Renal cortex interstitium (tissue), 15 donors: ENCODE measurements around the gene CCDC61. TPM values are rescaled to one million over a fixed set of nuclear protein-coding genes. Genes with fewer than 3 reads are reported as not detected.

Source experiments
- DNase-seq, 11 donors: peaks; one replicate each; pipeline ENCODE4 v3.0.0-alpha.2; 2013; ENCODE audit warnings: low read depth in 9 of 11, low spot score in 4 of 11; ENCODE audit errors: extremely low read depth in 1 of 11
- long read RNA-seq, 16 experiments: transcript quantifications; one replicate each; lab custom pipeline, GENCODE V29; 2026
- polyA plus RNA-seq, 3 donors: library from polyadenylated mRNA; unstranded; fragments of 120-200 nt; gene quantifications; one replicate each; pipeline ENCODE4 v1.2.1, GENCODE V29; 2013; ENCODE audit not compliant: insufficient read length in 3 of 3

Gene CCDC61, protein sequence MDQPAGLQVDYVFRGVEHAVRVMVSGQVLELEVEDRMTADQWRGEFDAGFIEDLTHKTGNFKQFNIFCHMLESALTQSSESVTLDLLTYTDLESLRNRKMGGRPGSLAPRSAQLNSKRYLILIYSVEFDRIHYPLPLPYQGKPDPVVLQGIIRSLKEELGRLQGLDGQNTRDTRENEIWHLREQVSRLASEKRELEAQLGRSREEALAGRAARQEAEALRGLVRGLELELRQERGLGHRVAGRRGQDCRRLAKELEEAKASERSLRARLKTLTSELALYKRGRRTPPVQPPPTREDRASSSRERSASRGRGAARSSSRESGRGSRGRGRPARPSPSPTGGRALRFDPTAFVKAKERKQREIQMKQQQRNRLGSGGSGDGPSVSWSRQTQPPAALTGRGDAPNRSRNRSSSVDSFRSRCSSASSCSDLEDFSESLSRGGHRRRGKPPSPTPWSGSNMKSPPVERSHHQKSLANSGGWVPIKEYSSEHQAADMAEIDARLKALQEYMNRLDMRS
- 10 to 100 TPM in 2 of 3 donors, 1 to 10 TPM in 1; 9.5 to 16.0 (median 13.8) TPM for polyA plus RNA-seq
- long read RNA-seq, donor 1, partial matches to known transcripts, result 0 of 1 reads
- long read RNA-seq, donor 1, other reads (novel, unspliced or antisense), result 0 of 1 reads
- long read RNA-seq, donor 2, partial matches to known transcripts, result 0 of 2 reads
- long read RNA-seq, donor 2, other reads (novel, unspliced or antisense), result 0 of 2 reads
- long read RNA-seq, donor 3, partial matches to known transcripts, result 0 of 5 reads
- long read RNA-seq, donor 3, other reads (novel, unspliced or antisense), result 0 of 5 reads
- long read RNA-seq, donor 4, partial matches to known transcripts, result 0 of 2 reads
- long read RNA-seq, donor 4, other reads (novel, unspliced or antisense), result 0 of 2 reads
- long read RNA-seq, donor 5, partial matches to known transcripts, result 0 of 5 reads
- long read RNA-seq, donor 5, other reads (novel, unspliced or antisense), result 0 of 5 reads
- long read RNA-seq, donor 6, partial matches to known transcripts, result 0 of 4 reads
- long read RNA-seq, donor 6, other reads (novel, unspliced or antisense), result 0 of 4 reads
- long read RNA-seq, donor 7, partial matches to known transcripts, result 0 of 1 reads
- long read RNA-seq, donor 7, other reads (novel, unspliced or antisense), result 0 of 1 reads
- long read RNA-seq, donor 8, partial matches to known transcripts, result 0 of 3 reads
- long read RNA-seq, donor 8, other reads (novel, unspliced or antisense), result 0 of 3 reads
- long read RNA-seq, donor 9, partial matches to known transcripts, result 0 of 4 reads
- long read RNA-seq, donor 9, other reads (novel, unspliced or antisense), result 0 of 4 reads
- long read RNA-seq, donor 10, result 0 reads
- long read RNA-seq, donor 11, partial matches to known transcripts, result 0 of 4 reads
- long read RNA-seq, donor 11, other reads (novel, unspliced or antisense), result 0 of 4 reads
- long read RNA-seq, donor 12, partial matches to known transcripts, result 0 of 2 reads
- long read RNA-seq, donor 12, other reads (novel, unspliced or antisense), result 0 of 2 reads
- long read RNA-seq, donor 13, partial matches to known transcripts, result 5 of 9 reads
- long read RNA-seq, donor 13, other reads (novel, unspliced or antisense), result 0 of 9 reads
- long read RNA-seq, donor 14, partial matches to known transcripts, result 0 of 4 reads
- long read RNA-seq, donor 14, other reads (novel, unspliced or antisense), result 0 of 4 reads
- long read RNA-seq, donor 15, partial matches to known transcripts, result 0 of 3 reads
- long read RNA-seq, donor 15, other reads (novel, unspliced or antisense), result 0 of 3 reads
- long read RNA-seq, donor 16, transcript CCDC61-204 (14 exons, 1,817 nt), result major isoform, 6 of 6 reads
- long read RNA-seq, donor 16, partial matches to known transcripts, result 0 of 6 reads
- long read RNA-seq, donor 16, other reads (novel, unspliced or antisense), result 0 of 6 reads

DNA sequence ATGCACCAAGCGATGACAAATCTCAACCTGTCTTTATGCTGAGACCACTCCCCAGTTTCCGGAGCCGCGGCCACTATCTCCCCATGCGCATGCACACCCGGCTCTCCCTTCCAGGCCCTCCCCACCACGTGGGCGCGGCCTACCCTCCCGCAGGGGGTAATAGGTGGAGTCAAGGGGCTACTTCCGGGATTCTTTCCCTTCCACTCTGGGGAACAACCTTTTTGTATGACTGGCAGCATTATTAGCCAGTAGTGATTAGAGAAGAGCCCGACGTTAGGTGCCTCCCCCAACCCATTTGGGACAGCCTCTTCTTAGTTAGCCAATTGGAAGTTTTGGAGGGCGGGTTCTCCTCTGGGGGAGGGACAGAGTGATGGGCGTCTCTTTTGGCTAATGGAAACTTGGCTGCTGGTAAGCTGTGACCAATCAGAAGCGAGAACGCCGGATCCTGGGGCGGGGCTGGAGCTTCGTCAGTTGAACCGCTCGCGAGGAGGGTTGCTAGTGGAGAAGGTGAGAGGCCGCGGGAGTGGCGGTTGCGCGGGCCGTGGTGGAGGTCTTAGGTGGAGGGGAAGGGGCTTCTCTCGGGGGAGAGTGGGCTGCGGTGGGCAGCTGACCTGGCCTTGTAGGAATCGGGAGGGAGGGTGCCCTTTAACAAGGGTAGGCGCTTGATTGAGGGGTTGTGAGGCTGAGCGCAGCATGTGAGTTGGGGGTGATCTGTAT, at the start of gene CCDC61:
Gene CCDC61 (plus strand): TSS at position 470 of the 717 bp plus-strand sequence. CDS start 7,552 bp downstream, outside the sequence.
- peak; percentile 98 to 100 (median 99) for DNase-seq

DNA sequence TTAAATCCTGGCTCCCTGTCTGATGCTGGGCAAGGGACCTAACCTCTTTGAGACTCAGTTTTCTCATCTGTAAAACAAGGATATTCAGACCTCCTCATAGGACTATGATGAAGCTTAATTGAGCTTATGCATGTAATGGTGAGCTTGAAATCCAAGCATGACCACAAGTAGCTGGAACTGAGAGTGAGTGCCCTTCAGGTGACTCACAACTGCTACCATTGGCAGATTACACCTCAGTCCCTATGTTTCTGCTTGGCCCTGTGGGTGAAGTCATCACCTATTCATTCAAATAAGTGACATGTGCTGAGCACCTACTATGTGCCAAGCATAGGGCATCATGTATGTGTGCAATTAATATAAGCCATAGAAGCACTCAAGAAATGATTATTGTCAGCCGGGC, 47.3 kb upstream of the CCDC61 start:
- DNase-seq, result no peak

DNA sequence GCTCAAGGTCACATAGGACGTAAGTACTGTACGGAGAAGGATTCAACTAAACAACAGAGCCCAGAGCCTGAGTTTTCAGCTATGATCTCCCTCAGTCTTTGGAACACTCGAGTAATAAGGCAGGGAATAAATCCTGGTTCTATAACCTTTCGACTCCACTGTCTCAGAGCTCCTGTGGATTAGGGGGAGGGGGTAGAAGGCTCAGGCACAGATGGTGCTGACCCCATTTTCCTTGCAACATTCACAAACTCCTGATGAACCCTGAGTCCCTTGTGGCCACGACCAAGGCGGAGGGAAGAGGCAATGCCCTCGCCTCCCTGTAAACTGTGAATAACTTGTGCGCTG, 43.0 kb upstream of the CCDC61 start:
- no peak for DNase-seq

DNA sequence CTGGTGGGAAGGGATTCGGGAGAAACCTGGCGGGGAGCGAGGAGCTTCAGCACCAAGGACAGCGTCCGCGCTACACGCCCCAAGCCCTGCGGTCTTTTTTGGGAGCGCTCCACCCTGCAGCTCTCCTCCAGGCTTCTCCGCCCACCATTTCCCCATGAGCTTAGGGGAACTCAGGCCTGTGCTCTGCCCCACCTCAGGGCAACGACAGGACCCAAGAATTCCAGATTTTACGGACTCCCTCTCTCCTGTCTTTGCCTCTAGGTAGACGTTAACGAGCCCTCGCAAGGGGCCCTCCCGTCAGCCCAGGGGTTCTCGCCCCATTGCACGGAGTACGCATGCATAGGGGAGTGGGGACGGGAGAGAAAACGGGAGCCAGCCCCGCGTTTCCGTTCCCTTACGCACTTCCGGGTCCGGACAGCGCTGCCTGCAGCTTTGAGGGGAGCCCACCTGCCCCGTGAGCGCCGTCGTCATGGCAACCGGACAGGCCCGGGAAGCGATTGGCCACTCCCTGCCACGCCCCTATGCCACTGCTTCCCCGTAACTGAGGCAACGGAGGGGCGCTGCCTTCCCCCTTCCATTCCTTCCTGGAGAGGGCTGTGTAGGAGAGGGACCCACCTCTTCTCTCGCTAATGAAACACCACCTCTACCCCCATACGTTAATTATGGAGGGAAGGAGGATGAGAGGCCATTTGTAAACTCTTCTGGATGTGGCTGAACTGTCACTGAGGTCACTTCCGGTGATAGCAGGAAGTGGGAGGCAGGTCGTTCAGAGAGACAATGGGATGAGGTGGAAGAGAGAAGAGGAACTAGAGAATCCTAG, 42.4 kb upstream of the CCDC61 start:
- DNase-seq, result peak; percentile 44 to 70 (median 62)

DNA sequence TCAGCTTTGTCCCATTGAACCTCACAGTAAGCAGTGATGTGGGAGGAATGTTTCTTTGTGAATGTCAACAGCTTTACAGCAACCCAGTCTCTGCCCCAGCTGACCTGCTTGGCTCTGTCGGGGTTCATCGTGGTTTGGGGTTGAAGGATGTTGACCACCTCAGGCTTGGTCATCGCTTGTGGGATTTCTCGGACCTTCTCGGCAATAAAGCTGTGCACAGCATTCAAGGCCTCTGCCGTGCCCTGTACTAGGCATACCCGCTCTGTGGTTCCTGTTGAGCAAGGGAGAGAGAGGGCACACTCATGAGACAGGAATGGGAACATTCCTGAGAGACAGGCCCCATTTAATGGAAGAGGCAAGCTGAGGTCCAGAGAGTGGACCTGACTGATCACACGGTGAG, 41.6 kb upstream of the CCDC61 start:
- DNase-seq, result no peak

DNA sequence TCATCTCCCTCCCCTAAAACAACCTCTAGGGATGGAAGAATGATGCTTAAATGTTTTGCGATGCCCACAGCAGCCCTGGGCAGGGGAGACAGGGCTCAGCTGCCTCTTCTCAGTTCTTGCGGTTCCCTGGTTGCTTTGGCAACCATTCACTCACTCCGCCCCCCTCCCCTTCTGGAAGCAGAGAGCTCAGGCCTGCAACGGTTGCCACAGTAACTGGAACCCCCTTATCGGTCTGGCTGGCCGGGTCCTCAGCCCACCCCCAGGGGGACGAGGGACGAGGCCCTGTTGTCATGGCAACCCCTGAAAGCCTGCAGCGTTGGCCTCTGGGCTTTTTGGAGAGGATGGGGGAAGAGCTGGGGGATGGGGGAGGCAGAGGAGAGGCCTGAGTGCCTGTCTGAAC, 41.1 kb upstream of the CCDC61 start:
- no peak for DNase-seq

DNA sequence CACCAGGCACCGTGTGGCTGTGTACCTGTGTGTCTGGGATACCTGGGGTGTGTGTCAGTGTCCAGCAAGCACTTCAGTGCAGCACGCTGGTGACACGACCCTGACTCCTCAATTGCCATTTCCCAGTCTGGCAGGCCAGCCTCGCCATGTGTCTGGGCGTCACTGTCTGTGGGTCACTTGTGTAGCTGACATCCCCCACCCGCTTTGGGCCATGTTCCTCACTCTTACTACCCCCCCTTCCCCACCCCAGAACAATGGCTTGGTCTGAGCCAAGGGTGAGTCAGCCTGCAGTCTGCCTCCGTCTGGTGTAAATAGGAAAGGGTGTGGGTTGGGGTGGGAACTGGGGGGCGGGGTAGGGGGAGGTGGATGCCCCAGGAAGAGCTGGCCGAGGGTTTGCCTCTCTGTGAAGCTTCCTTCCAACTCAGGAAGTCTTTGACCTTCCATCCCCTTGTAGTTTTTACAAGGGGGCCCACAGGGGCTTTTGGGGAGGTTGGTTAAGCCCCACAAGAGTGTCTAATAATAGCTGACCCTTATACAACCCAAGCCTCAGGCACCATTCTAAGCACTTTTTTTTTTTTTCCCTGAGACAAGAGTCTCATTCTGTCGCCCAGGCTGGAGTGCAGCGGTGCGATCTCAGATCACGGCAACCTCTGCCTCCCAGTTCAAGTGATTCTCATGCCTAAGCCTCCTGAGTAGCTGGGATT, 39.2 kb upstream of the CCDC61 start:
- DNase-seq, result peak in 2 of 11 donors; percentile 20 to 41

DNA sequence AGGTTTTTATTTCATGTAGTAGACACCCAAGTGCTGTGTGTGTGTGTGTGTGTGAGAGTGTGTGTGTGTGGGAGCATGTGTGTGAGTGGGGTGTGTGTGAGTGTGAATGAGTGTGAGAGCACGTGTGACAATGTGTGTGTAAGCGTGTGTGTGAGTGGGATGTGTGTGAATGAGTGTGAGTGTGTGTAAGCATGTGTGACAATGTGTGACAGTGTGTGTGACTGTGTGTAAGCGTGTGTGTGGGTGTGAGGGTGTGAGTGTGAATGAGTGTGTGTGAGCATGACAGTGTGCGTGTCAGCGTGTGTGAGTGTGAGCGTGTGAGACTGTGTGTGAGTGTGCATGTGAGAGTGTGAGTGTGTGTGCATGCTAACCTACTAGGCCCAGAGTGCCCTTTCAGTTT, 36.9 kb upstream of the CCDC61 start:
- no peak for DNase-seq

DNA sequence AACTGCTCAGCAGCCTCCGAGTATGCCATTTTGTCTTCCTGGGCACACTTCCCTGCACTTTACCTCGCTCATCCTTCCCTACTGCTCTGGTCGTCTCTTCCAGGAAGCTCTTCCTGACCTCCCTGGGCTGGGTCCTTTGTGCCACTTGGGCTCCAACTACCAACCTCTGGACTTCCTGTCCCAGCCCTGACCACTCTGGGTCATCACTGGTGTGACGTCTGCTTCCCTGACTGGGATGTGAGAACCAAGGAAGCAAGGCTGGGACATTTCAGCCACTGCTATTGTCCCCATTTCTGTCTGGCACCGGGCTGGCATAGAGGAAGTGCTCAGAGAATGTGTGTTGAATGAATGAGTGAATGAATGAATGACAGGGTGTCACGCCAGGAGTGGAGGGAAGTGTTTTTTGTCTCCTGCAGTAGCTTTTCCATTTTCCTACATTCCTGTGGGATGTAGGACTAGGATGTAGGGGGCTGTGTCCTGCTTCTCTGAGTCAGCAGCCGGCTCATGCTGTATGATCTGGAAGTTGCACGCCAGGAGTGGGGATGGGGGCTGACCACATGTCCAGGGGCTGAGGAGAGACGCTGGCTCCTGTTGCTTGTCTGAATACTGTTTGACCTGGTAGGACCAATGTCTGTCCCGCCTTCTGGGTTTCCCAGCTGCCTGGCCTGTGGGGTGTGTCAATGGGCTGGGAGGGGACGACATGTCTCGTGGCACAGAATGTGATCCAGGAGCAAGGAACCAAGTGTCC, 36.3 kb upstream of the CCDC61 start:
- no peak for DNase-seq

DNA sequence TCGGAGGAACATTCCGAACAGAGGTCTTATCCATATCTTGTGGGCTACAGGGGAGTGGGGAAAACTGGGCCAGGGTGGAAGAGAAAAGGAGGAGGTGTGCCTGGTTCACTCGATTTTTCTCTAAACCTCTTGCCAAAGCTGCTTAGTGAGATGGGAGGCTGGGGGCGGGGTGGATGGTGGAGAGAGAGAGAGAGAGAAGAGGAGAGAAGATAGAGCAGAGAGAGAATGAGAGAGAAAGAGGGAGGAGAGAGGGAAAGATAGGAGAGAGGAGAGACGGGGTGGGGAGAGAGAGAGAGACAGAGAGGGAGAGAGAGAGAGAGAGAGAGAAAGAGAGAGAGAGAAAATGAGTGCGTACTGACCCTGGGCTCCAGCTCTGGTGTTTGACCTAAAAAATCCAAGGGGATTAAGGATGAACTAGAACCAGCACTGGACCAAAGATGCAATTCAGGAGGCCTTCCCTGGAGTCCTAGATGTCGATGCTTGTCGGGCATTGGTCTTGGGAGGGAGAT, 35.7 kb upstream of the CCDC61 start:
- no peak for DNase-seq

DNA sequence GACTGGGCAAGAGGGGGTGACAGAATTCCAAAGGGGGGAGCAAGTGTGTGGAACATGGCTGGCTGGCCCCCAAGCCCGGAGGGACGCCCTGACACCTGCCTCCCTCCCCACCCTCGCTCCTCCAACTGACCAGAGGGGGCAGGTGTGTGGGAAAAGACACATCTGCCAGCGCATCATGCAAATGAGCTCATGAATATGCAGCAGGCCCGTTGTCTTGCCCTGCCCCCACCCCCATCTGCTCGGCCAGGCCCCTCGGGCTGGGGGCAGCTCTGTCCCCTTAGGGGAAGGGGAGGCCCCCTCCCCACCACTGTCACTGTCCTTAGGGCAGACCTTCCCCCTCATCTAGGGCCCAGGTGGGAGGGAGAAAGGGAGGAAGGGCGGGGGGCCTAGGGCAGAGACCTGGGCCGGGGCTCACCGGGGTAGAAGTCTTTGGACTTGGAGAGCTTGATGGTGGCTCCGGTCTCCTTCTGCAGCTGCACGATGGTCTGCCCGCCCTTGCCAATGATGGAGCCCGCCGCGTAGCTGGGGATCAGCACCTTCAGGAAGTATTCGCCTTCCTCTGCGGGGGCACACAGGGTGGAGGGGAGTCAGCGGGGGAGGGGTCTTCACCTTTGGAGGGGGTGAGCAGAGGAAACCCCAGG, 34.6 kb upstream of the CCDC61 start:
- no peak for DNase-seq

DNA sequence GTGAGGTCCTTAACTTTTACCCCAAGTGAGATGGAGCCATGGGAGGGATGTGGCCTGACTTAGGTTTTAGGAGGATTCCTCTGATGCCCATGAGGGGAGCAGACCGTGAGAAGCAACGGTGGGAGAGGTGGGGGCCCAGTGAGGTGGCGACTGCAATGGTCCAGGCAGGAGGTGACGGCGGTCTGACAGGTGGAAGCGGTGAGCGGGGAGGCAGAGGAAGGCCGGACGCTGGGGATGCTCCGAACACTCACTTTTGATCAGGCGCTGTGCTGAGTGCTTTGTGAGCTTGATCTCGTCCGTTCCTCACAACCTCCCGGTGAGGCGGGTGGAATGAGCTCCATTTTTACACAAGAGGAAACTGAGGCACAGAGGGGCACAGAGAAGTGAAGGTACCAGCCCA, 33.2 kb upstream of the CCDC61 start:
- DNase-seq, result no peak

DNA sequence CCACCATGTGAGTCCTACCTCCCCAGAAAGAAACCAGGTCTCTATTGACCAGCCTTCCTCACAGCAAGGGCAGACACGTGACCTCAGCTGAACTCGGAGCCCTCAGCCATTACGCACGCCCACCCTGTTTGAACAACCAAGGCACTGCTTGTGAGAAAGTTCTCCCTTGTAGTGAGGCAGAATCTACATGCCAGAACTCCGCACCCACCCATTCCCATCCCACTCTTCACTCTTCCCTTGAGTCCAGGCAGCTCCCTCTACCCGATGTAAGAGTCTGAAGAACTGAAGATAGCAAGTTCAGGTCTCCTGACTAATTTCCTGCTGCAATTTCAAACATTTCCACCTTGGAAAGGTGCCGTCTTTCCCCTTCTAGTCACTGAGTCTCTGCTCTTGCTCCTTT, 28.0 kb upstream of the CCDC61 start:
- no peak for DNase-seq

DNA sequence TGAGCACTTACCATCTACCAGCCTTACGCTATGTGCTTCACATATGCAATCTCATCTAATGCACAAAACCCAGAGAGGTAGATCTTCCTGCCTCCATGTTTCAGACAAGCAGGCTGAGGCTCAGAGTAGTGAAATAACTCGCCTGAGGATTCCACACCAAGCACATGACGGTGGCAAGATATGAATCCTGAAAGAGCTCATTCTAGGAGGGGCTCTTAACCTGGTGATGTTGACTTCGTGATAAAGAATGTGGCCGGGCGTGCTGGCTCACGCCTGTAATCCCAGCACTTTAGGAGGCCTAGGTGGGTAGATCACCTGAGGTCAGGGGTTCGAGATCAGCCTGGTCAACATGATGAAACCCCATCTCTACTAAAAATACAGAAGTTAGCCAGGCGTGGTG, 26.6 kb upstream of the CCDC61 start:
- DNase-seq, result no peak

DNA sequence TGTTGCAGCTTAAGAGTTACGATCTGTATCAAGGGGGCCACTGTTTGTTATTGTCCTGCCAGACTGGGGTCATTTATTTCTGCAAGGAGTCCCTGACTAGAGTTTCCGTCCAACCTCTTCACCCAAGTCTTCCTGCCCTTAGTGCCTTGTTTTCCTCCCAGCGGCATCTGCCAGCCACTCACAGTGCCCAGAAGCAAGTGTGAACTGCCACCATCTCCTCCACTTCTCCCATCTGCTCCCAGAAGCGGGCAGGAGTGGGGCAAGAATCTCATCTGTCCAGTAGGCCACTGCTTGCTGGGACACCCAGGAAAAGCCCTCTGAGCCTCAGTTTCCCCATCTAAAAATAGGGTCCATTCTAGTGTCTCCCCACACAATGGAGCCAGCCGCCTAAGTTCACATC, 25.6 kb upstream of the CCDC61 start:
- DNase-seq, result no peak
